SK-N-MC (cell line): Measurements from ENCODE around the gene TMEM144.

Experiments used
- EZH2 ChIP-seq: fragments of 200-600 bp; sonication (generic); IDR thresholded peaks from one replicate; pipeline ENCODE4 v1.6.1; 2017; ENCODE audit warnings: antibody characterized with exemption
- FOXP2 ChIP-seq: optimal IDR thresholded peaks from 2 replicates; pipeline ENCODE3; 2011; ENCODE audit warnings: mild to moderate bottlenecking, moderate library complexity; ENCODE audit not compliant: insufficient read depth; ENCODE audit errors: extremely low read length, control extremely low read depth
- POLR2AphosphoS5 ChIP-seq: IDR thresholded peaks from 2 replicates; pipeline ENCODE4 v1.6.1; 2012; ENCODE audit warnings: mild to moderate bottlenecking, low read depth, low read length, borderline replicate concordance

GRCh38 chr4:158195297-158195696 lies 15.0 kb upstream of the TMEM144 start:
- TF ChIP-seq EZH2: no peak
- no peak for TF ChIP-seq POLR2AphosphoS5
- TF ChIP-seq FOXP2: no peak
